ENCODE data around the gene GNG11.
"Not testable (repeated sequence)": the region's sequence is repeated elsewhere in the genome, so short reads cannot be mapped to it uniquely, and the experiment has no call there.

The GNG11 gene

DNA sequence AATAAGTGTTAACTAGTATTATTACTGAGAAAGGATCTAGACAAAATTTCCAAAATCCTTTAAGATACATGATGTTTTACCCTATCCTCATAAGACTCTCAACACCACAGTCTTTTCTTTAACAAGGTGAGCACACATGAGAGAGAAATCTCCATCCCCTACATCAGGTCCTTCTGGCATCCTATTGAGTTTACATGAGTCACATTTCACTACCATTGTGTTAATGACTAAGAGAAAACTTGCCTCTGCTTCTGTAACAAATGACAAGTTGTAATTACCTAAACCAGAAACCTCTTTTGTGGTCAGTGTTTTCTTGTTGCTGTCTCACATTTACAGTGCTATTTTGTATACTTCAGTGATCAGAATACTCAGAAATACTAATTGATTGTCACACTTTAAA is 9.9 kb upstream of the GNG11 start:
- not testable (repeated sequence) for DNase-seq

- DNase-seq = no peak
Observed at GRCh38 chr7:93913197-93913596, 8.3 kb upstream of the GNG11 start.

DNA sequence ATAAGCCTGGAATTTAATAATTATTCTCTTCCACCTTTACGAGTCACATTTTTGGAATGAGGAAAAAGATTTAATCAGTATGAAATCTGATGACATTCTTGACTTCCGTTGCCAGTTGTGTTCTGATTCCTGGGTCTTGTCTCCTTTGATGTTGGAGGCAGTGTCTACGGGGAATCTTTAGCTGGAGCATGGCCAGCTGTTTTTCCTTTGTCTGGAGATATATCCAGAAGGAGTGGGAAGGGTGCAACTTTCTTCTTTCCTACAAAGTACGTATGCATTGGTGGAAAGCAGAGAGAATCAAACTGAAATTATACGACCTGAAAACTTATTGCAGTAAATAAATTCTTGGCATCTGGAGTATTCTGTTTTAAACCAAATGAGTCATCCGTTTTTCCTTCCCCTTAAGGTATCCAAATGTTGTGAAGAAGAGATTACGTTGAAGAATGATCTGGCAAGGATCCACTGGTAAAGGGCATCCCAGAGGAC is 6.9 kb upstream of the GNG11 start:
- no peak for DNase-seq

DNA sequence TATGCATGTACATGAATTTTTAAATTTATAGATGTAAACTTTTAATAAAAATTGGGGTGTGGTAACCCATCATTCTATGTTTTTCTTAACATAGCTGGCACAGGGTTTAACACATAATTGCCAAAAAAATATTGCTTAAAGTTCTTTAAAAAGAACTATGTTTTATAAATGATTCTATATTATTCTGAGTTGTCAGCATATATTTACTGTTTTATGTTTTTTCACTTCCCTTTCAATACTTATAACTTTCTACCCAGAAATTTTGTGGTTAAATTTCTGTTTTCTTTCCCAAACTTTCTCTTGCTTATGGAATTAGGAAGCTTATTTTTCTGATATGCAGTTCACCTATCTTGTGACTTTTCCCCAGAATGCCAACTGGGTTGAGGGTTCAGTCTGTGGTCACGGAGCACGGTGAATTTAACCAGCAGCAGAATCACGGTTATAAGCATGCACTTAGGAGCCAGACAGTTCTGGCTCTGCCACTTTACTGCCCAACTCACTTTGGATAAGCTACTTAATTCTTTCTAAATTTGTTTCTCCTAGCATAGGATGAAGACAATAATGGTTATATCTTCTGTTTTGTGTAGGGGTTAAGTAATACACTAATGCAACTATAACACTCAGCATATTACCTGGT is 6.2 kb upstream of the GNG11 start:
- not testable (repeated sequence) for DNase-seq

DNA sequence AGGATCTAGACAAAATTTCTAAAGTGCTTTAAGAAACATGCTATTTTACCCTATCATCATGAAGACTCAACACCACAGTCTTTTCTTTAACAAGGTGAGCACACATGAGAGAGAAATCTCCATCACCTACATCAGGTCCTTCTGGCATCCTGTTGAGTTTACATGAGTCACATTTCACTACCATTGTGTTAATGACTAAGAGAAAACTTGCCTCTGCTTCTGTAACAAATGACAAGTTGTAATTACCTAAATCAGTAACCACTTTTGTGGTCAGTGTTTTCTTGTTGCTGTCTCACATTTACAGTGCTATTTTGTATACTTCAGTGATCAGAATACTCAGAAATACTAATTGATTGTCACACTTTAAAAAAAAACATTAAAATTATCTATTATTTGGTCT is 5.6 kb upstream of the GNG11 start:
- DNase-seq = not testable (repeated sequence)

DNA sequence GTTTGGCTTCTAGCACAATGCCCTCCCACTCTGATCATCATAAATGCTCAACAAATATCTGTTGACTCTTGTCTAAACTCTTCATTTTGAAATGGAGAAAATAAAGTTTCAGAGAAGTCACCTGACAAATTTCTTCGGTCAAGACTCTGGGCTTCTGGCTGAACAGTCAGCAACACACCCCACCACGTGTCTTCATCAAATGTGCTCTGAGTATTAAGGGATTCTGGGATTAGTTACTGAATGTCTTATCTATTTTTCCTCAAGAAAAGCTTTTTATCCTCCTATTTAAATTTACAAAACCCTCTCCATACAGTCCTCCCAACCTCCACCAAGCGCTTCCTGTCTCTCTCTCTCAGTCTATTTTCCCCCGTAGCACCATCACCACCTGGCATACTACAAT is 5.2 kb upstream of the GNG11 start:
- DNase-seq = not testable (repeated sequence)

- DNase-seq = no peak
Observed at GRCh38 chr7:93920496-93921182, 896 bp upstream of the GNG11 start.

GRCh38 chr7:93921186-93921585 is 349 bp upstream of the GNG11 start:
- DNase-seq = no peak

DNA sequence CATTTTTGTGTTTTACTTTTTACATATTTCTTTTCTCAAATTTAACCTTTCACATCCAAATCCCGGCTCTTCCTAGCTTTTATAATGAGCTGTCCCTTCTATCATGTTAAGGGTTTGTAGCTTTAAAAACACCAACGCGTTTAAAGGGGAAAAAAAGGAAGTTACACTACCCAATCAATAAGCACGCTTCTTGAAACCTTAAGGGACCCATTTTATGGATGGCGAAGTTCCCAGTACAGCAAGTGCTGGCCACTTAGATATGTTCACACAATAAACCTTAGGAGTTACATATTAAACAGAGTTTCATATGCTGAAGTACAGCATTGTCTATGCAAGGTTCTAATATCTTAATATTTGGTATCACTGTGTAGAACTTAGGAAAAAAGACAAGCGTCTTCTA is 1.8 kb downstream of the GNG11 start:
- DNase-seq = no peak

DNA sequence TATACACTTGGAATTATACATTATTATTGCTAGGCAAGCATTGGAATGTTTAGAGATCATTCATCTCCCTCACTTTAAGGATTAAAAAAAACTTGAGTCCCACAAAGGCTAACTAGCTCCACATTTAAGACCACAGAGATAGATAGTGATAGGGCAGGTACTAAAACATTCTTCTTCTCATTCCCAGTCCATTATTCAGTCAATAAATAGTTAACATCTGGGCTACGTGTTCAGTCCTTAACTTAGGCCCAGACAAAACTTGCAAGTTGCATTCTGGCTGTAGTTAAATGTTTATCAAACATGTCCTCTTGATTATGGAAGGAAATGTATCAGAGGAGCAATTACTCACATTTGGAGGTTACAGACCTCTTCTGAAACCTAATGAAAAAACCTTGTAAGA is 2.4 kb downstream of the GNG11 start:
- no peak for DNase-seq

DNA sequence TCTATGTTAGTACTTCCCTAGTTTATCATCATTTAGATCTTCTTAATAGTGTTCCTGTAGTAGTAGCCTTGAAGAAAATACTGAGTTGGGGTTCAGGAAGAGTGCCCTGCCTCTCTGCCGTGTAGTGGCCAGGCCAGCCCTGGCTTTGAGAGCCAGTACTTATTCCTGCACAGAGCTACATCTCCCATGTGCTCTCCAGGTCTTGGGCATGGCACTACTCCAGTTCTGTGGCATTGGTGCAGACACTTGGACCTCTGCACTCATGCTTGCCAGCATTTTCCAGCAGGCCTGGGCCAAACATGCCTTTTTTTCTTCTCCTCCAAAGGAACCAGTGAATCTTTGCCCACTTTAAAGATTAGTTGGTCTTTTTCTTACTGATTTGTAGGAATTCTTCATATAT is 5.3 kb downstream of the GNG11 start:
- no peak for DNase-seq

DNA sequence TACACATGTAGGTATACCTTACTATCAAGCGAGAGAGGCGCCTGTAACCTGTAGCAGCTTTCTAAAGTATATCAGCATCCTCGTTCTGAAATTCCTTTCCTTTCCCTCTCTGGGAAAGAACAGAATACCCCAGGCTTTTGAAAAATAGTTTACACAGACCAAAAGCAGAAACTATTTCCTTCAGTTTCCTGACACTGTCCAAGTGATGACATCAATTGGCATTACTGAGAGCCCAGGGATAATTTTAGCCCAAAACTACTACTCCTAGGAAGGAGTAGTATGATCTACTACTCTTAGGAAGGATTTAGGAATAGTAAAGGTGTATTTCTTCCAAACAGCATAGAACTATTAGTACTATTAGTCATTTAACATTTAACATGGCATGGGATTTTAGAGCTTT is 6.0 kb downstream of the GNG11 start:
- no peak for DNase-seq

- no peak for DNase-seq
Observed at GRCh38 chr7:93931655-93932054, 10.1 kb downstream of the GNG11 start.

- DNase-seq = no peak
Observed at GRCh38 chr7:93933156-93933555, 11.6 kb downstream of the GNG11 start.

- no peak for DNase-seq
Observed at GRCh38 chr7:93935102-93935501, 13.6 kb downstream of the GNG11 start.

GRCh38 chr7:93937818-93938217 is 16.3 kb downstream of the GNG11 start:
- no peak for DNase-seq

- no peak for DNase-seq
Observed at GRCh38 chr7:93938293-93938692, 16.8 kb downstream of the GNG11 start.

- DNase-seq = no peak
Observed at GRCh38 chr7:93941945-93942344, 20.4 kb downstream of the GNG11 start.

DNA sequence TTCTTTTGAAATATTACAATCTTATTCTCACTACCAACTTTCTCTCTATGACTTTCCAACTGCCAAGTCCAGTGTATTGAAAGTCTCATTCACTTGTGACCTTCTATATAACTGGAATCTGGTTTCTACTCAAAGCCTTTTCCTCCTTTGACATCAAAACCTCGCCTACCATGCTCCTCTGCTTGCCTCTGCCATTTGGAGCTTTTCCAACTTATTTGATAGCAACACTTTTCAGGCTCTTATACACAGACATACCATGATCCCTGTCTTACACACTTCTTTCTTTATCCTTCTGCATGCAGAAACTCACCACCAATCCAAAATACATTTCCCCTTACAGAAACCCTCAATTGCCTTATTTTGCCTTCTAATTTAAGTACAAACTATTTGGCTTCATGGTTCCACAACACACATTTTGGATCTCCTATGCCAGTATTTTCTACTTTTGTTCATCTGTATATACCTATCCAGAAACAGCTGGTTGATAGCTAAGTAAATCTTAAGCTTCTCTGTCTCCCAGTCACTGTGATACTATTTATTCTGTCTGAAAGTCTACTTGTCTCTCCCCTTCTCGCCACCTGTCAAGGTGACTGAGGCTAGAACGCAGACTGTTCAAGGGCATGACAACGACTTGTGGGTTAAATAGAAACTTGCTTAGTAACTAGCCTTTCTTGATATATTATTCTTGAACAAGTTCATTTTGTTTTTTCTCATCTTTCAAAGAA is 22.4 kb downstream of the GNG11 start:
- no peak for DNase-seq

DNA sequence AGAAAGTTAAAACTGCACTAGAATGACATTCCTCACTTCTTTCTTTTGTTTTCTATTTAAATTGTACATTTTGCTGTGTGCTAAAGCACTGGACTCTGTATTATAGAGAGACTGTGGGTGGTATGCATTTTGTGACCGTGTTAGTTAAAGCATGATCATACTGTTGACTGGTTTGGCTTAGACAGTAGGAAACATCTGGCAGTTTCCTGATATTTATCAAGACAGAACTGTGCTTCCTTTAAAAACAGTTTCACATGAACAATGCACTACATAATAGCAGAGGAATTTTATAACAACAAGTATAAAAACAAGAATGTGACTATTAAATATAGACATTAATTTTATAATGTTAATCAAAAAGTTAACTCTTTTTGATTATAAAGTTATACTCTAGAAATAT is 23.1 kb downstream of the GNG11 start:
- no peak for DNase-seq

DNA sequence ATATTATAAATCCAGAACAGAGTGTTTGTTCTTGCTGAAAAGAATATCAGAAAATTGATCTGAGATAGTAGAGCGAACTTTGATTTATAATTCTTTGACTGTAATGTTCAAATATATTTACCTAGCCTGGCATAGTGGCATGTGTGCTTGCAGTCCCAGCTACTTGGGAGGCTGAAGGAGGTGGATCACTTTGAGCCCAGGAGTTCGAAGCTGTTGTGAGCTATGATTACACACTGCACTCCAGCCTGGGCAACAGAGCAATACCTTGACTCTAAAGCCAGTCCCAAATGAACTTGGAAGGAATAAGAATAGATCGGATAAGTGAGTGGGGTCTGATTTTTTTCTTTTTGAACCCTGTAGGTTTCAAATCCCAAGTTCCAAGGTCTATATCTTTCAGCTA is 23.5 kb downstream of the GNG11 start:
- DNase-seq = no peak

GRCh38 chr7:93945756-93946535 is 24.4 kb downstream of the GNG11 start:
- DNase-seq = peak; percentile 49

DNA sequence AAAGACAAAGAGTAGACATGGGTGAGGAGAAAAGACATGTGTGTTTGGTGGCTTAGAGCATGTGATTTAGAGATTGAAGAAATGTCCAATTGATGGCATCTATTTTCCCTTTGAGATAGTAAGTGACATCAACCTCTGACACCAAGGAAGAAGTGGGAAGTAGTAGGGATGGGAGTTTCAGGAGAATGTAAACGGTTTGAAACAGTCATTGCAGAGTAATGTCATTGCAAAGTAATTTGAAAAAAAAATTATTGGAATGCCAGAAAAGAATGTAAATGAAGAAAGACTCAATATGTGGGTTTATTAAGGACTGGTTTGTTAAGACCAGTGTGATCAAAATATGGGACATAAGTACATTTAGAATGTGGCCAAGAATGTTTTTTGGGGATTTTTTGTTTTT is 26.6 kb downstream of the GNG11 start:
- DNase-seq = no peak
